CD4-positive, alpha-beta T cell treated with Interleukin-6 for 4 hours (primary cell): ENCODE data around the gene OR2B6.
"Not testable (repeated sequence)": the region's sequence is repeated elsewhere in the genome, so short reads cannot be mapped to it uniquely, and the experiment has no call there.

Experiments used
- DNase-seq: peaks from one replicate; pipeline ENCODE4 v3.0.0-alpha.2; 2020; ENCODE audit warnings: mixed read lengths

Gene OR2B6

DNA sequence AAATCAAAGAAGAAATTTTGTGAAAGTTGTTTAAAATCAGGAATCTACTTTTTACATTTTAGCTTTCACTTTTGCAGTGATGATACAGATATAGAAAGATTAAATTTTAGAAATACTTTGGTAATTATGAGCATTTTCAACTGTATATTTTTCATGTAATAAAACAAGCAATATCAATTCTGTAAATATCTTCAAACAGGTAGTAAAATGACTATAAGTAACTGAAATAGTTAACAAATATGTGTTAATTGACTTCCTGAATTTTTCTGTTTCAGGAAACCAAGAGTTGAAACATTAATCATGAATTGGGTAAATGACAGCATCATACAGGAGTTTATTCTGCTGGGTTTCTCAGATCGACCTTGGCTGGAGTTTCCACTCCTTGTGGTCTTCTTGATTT, at the start of gene OR2B6:
Gene OR2B6 (plus strand): TSS at position 301 of the 400 bp plus-strand sequence. CDS start 0 bp downstream, at position 301.
- DNase-seq = no peak

DNA sequence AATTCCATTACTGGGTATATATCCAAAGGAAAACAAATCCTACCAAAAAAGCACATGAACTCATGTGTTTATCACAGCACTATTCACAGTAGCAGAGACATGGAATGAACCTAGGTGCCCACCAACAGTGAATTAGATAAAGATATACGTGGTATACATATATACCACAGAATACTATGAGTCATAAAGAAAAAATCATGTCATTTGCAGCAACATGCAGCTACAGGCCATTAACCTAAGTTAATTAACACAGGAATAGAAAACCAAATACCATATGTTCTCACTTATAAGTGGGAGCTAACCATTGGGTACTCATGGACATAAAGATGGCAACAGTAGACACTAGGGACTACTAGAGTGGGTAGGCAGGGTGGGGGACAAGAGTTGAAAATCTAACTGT, 49.0 kb upstream of the OR2B6 start:
- DNase-seq = no peak

DNA sequence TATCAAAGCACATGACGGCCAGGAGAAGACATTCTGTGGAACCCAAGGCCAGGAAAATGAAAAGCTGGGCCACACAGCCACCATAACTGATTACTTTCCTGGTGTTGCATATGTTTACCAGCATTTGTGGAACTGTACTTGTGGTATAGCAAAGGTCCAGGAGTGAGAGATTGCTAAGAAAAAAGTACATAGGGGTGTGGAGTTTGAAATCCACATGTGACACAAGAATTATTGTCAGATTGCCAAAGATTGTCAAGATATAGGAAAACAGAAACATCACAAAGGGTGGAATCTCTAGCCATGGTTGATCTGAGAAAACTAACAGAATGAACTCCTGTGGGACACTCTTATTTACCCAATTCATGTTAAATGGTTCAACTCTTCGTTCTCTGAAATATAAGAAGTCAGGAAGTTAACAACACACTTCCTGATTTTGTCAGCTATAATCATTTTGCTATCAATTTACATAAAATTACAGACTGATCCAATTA, 45.0 kb upstream of the OR2B6 start, which contains the start of gene OR2B2:
Gene OR2B2 (minus strand): TSS at position 441 of the 491 bp plus-strand sequence. CDS start 77 bp downstream, at position 364.
- no peak for DNase-seq

DNA sequence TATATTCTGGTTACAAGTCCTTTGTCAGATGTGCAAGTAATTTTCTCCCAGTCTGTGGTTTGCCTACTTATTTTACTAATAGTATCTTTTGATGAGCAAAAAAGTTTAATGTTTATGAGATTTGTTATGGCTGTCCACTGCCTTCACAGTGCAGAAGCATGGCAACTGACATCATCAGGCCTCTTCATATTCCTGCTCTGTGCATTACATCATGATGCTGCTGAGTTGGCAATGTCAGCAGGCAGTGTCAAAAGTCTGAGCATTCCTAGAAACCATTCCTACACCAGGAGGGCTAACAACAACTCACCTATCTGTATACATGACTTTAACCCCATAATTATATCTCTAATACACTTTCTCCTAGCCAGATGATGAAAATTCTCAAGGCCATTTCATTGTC, 34.1 kb upstream of the OR2B6 start:
- DNase-seq = no peak

DNA sequence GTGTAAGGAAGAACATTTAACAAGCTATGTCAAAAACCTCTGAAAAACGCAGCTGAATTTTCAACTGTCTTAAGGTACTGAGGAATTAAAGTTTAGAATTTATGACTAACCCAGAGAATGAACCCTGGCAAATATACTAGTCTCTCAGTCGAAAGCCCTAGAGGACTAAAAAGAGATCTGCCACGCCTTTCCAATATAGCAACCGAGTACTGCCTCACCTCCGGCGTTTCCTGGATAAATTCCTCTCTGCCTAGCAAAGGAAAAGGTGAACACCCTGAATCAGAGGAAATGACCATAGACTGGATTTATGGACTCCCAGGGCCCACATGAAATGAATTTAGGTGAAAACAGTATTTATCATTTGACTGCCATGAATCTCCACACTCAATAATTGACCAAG, 32.9 kb upstream of the OR2B6 start:
- no peak for DNase-seq

DNA sequence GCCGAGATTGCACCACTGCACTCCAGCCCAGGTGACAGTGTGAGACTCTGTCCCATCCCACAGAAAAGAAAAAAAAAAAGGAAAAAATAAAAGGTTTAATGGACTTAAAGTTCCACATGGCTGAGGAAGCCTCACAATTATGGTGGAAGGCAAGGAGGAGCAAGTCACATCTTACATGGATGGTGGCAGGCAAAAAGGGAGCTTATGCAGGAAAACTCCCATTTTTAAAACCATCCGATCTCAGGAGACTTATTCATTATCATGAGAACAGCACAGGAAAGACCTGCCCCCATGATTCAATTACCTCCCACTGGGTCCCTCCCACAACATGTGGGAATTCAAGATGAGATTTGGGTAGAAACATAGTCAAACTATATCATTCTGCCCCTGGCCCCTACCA, 29.0 kb upstream of the OR2B6 start:
- not testable (repeated sequence) for DNase-seq

DNA sequence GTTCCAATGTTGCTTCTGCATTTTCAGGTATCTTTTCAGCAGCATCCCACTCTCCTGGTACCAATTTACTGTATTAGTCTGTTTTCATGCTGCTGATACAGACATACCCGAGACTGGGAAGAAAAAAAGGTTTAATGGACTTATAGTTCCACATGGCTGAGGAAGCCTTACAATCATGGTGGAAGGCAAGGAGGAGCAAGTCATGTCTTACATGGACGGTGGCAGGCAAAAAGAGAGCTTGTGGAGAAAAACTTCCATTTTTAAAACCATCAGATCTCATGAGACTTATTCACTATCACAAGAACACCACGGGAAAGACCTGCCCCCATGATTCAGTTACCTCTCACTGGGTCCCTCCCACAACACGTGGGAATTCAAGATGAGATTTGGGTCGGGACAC, 27.1 kb upstream of the OR2B6 start:
- not testable (repeated sequence) for DNase-seq

DNA sequence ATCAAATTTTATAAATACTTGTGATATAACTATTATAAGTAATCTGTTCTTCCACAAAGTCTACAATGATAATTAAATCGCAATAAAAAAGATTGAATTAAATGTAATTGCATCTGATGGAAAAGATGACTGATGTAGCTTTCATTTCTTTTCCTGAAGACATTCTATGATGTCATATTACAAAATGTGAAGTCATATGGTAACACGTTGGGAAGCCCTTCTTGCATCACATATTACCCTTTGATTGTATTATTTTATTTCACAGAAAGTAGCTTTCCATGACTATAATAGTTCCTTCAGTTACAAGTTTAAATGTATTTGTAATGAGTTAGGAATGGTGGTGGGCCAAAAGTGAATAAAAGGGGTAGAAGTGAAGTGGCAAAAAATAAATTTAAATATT, 25.8 kb upstream of the OR2B6 start:
- DNase-seq = no peak

DNA sequence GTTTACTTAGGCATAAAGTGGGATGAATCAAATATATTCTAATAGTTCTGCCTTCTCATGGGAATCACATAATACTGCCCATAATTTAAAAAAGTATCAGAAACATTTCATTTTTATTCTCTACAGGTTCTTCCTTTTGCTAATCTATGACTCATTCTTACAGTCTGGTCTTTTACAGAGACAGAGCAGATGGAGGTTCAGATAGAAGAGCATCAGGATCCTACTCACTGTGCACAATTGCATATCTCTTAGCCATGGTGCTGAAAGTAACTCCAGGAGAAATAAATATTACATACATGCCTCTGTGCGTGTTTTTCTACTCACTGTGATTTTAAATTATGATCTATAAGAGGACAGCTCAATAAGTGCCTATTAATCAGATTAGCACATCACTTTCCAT, 16.3 kb upstream of the OR2B6 start:
- no peak for DNase-seq

DNA sequence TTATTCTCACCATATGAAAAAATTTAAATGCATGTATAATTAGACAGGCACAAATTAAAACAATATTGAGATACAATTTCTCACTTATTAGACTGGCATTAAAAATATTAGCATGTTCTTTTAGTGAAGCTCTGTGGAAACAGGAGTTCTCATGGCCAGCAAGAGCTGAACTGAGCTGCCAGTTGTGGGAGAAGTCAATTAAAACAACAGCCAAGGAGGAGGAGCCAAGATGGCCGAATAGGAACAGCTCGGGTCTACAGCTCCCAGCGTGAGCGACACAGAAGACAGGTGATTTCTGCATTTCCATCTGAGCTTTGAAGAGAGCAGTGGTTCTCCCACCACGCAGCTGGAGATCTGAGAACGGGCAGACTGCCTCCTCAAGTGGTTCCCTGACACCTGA, 14.0 kb upstream of the OR2B6 start:
- not testable (repeated sequence) for DNase-seq

DNA sequence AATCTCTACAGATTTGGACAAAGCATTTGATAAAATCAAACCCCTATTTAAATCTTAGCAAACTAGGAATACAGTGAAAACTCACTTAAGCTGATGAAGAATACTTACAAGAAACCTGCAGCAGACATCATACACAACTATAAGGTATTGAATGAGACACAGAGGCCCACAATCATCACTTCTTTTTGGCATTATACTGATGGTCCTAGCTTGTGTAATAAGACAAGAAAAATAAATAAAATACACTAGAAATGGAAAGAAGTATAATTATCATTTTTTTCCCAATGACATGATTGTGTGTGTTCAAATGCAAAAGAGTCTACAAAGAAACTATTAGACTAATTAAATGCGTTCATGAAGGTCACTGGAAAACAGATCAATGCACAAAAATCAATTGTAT, 8.8 kb upstream of the OR2B6 start:
- DNase-seq = no peak

DNA sequence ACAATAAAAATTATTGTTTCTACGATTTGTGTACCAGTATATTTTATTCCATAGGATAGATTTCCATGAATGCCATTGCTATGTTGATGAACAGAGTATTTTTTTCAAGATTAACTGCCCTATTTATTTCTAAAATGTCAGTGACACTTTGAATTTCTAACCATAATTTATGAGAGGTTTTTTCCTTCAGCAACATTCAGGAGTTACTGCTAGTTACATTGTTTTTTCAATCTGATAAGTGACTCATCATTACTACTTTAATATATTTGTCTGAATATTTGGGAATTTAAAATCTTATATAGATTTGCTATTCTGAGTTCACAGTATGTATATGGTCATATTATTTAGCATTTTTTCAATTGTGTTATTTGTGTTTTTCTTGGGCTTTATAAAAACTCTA, 6.0 kb upstream of the OR2B6 start:
- no peak for DNase-seq

DNA sequence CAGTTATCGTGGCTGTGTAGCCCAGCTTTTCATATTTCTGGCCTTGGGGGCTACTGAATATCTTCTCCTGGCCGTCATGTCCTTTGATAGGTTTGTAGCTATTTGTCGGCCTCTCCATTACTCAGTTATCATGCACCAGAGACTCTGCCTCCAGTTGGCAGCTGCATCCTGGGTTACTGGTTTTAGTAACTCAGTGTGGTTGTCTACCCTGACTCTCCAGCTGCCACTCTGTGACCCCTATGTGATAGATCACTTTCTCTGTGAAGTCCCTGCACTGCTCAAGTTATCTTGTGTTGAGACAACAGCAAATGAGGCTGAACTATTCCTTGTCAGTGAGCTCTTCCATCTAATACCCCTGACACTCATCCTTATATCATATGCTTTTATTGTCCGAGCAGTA, 475 bp downstream of the OR2B6 start:
- no peak for DNase-seq

DNA sequence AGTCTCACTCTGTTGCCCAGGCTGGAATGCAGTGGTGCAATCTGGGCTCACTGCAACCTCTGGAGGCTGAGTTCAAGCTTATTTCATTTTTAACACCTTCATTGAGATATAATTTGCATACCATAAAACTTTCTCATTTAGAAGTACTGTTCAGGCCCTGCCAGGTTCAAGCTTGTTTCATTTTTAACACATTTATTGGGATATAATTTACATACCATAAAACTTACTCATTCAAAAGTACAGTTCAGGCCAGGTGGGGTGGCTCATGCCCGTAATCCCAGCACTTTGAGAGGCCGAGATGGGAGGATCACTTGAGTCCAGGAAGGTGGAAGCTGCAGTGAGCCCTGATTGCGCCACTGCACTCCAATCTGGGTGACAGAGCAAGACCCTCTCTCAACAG, 5.5 kb downstream of the OR2B6 start:
- DNase-seq = no peak

DNA sequence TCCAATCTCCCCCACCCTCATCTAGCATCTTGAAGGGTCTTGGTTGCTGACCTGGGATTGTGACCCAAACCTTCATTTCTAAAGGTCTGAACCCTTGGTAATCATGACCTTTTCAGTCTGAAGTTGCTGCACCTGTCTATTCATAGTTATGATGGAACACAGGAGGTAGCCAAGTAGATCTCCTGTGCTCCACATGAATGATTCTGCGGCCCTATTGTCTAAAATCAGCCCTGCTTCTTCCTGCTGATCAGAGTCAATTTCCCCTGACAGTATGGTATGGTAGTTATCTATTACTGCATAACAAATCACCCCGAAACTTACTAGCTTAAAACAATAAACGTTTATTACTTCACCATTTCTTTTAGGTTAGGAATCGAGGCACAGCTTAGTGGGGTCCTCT, 9.0 kb downstream of the OR2B6 start:
- DNase-seq = no peak

DNA sequence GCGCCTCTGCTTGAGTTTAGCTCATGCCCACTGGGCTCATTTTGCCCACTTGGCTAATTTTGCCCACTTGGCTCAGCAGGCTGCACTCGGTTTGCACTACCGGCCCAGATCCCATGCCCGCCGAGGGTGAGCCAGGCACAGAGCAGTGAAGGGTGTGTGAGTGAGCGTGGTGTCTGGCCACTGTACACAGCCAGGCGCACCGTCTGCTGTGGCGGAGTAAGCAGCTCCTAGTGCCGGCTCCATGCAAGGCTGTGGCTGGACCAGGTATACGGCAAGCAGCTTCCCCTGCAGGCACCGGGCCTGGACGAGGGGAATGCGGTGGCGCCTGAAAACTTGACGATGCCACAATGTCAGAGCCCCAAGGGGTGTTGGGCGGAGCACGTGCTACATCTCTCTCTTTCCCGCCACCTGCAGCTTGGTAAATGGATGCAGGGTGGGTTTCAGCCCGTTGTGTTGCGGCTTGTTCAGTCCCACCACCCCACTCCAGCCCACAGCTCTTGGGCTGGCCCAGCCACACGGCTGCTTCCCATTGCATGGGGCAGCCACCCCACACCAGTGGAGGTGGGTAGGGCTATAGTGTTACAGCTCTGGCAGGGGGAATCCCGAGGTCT, 9.9 kb downstream of the OR2B6 start:
- DNase-seq = no peak

DNA sequence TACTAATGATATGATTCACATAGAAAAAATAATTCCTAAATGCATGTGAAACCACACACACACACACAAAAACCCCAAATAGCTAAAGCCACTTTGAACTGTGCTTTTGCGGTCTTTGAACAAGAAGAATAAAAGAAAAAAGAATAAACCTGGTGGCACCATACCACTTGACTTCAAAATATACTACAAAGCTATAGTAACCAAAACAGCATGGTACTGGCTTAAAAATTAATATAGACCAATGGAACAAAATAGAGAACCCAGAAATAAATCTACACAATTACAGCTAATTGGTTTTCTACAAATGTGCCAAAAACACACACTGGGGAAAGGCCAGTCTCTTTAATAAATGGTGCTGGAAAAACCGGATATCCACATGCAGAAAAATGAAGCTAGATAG, 13.4 kb downstream of the OR2B6 start:
- no peak for DNase-seq

DNA sequence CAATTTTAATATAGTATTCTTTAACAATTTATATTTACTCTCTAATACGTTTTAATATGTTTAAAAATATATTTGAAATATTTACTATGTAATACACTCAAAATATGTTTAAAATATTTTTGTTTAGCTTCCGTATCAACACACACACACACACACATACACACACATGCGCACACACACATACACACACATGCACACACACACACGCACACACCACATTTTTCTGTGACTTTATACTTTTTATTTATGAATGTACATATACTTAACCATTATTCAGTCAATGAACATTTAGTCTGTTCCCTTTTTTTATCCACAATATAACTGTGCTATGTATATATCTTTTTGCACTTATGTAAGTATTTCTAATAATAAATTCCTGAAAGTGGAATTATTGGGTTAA, 15.7 kb downstream of the OR2B6 start:
- DNase-seq = no peak

DNA sequence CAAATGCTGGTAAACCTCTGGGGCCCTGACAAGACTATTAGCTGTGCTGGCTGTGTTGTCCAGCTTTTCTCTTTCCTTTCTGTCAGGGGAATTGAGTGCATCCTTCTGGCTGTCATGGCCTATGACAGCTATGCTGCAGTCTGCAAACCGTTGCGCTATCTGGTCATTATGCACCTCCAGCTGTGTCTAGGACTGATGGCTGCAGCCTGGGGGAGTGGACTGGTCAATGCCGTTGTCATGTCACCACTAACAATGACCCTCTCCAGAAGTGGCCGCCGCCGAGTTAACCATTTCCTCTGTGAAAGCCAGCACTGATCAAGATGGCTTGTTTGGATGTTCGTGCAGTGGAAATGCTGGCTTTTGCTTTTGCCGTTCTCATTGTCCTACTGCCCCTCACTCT, 20.3 kb downstream of the OR2B6 start:
- DNase-seq = no peak

DNA sequence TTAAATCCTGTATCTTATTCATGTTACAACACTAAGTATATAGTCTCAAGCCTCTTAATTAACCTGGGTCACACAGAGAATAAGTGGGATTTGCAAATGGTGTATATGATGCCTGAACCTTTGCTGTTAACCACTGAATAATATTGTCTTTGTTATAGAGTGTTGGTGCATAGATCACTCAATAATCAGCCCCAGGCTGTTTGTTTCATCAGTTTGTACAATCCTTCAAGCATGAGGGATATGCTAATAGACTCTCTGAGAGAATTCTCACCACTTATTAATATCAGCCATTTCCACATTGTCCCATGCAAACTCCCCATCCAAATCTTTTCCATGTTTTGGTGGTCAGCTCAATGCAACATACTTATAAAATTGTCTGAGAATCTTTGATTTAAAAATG, 21.7 kb downstream of the OR2B6 start:
- no peak for DNase-seq

DNA sequence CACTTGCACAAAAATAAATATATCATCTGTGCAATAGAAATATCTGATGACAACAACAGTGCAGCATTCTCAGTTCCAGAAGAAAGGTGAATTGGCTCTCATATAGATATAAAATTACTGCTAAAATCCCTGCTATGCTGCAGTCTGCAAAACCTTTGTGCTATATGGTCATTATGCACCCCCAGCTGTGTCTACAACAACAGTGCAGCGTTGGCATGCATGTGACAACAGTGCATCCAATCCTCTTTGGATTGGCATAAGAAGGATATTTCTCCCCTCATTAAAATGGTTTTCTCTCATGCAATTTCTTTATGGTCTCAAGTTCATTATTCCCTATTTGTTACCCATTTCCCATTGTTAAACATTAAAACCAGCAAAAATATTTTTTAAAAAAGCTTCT, 23.1 kb downstream of the OR2B6 start:
- DNase-seq = no peak

DNA sequence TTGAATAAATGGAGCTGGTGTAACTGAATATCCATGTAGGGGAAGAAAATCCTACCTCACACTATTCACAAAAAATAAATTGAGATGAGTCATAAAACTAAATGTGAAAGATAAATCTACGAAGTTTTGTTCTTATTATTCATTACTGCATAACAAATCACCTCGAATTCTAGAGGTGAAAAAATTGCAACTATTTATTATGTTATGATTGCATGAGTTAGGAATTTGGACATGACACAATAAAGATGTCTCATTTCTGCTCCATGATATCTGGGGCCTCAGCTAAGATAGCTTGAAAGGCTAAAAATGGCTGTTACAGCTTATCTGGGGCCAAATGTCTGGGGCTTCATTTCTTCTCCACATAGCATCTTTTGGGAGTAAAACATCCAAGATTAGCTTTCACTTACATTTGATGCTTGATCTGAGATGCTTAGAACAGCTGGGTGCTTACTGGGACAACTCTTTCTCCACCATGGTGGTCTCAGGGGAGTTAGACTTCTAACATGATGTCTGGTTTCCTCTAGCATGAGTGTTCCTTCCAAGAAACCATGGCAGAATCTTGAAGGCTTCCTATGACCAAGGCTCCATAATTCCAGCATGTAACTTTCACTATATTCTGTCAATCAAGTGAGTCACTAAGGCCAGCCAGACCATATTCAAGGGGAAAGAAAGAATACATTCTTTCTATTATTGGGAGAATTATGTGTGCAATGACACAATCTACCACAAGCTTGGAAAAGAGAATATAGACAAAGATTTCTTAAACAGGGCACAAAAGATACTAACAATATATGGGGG, 30.1 kb downstream of the OR2B6 start:
- no peak for DNase-seq

DNA sequence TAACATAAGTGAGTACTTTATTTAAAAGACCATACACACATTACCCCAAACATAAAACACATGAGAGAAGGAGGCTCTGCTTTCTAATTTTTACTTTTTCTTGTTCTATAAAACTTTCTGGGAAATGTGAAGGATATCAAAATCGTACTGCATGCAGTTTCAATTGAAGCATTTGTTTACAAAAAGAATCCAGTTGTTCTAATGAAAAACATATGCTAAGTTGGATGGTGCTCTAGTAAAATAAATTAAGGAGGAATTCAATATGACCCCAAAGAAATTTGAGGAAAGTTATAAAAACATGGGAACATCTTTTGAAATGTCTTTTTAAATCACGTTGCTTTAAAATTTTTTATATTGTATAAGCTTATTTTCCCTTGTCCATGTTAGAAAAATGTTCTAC, 37.6 kb downstream of the OR2B6 start:
- no peak for DNase-seq

DNA sequence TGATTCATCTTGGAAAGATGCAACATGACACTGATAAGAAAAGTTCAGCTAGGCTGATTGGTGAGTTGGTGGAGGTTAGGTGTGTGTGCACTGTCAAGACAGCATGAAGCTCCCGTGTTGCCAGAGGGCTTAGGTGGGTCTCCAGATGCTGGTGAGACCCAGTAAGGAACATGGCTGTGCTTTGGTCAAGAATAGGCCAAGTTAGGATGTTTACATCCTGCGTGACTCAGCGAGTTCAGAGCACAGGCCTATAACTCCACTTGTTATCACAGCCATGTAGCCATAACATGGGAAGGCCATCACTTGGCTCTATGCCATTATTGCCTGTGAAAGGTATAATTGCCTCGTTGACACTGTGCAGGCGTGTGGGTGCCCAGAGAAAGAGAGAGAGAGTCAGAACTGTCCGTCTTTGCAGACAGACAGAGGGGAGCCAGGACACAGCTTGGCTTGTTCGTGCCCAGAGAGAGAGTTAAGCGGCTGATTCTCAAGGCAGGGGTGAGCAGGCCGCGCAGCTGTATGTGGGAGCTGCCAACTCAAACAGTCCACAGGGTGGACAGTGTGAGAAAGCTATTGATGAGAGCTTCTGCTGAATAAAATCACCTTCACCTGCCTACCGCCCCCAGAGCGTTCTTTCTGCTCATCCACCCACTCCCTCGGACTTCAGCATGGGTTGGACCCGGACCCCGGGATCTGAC, 43.5 kb downstream of the OR2B6 start:
- DNase-seq = no peak
